Stomach (tissue), 9 donors: ENCODE results near the gene MAST2. TPM values are rescaled to one million over a fixed set of nuclear protein-coding genes. Genes with fewer than 3 reads are reported as not detected.

ENCODE experiments used
- DNase-seq, 2 donors: peaks; one replicate each; pipeline versions ENCODE4 v3.0.0 to v3.0.0-alpha.2; 2013 to 2019
- H3K27ac ChIP-seq, 5 donors: fragments of 200-600 bp in 4 of 5; sonication (generic) in 4 of 5; one replicate each; pipeline ENCODE4 v1.5.1; 2013 to 2019; ENCODE audit warnings: mild to moderate bottlenecking in 1 of 5, moderate library complexity in 1 of 5
- H3K27me3 ChIP-seq, 3 donors: fragments of 200-600 bp; sonication (generic); one replicate each; pipeline ENCODE4 v1.5.1; 2017 to 2019; ENCODE audit warnings: mixed run types in 1 of 3
- H3K36me3 ChIP-seq, 4 donors: fragments of 200-600 bp; sonication (generic); 1 replicate in 3 of 4; 2 replicates in 1 of 4; pipeline ENCODE4 v1.5.1; 2016 to 2019
- H3K4me1 ChIP-seq, 4 donors: fragments of 200-600 bp; sonication (generic); one replicate each; pipeline ENCODE4 v1.5.1; 2016 to 2019
- H3K4me3 ChIP-seq, 4 donors: fragments of 200-600 bp; sonication (generic) in 3 of 4; one replicate each; pipeline ENCODE4 v1.5.1; 2016 to 2019; ENCODE audit warnings: mild to moderate bottlenecking in 1 of 4
- H3K9me3 ChIP-seq, 4 donors: fragments of 200-600 bp; sonication (generic); one replicate each; pipeline ENCODE4 v1.5.1; 2016 to 2019
- EP300 ChIP-seq: sonication (generic); formaldehyde crosslinking; IDR thresholded peaks from one replicate; pipeline ENCODE4 v1.6.1; 2017; ENCODE audit warnings: antibody characterized with exemption
- POLR2A ChIP-seq, 4 donors: fragments of 450-650 bp; IDR thresholded peaks; one replicate each; pipeline ENCODE4 v1.6.1; 2016; ENCODE audit warnings: antibody characterized with exemption in 4 of 4, control low read depth in 2 of 4, mild to moderate bottlenecking in 1 of 4, moderate library complexity in 1 of 4
- POLR2AphosphoS5 ChIP-seq, 3 donors: sonication (generic); formaldehyde crosslinking; IDR thresholded peaks; one replicate each; pipeline ENCODE4 v1.6.1; 2016; ENCODE audit warnings: antibody characterized with exemption in 3 of 3
- WGBS, 5 donors: extraction: QIAGEN DNeasy Blood & Tissue Kit in 3 of 5; methylation state at CpG; one replicate each; pipeline versions ENCODE4 v1.1.5 to v1.1.7; 2013 to 2018; 5-methylcytosine and 5-hydroxymethylcytosine counted together
- intact Hi-C: fragments of 100-400 bp; cut with DNase I; formaldehyde crosslinking; loops from one replicate; pipeline ENCODE4 v1.15.1; 2023; ENCODE audit warnings: low total_unique reads
- polyA plus RNA-seq, 3 donors: library from polyadenylated mRNA; stranded (reverse); fragments of 200-250 nt; gene quantifications; one replicate each; pipeline ENCODE4 v1.2.3, GENCODE V29; 2013
- total RNA-seq, 5 donors: library from RNA; depleted of rRNA; stranded (reverse); fragments of >200 nt; gene quantifications; one replicate each; pipeline versions ENCODE4 v1.1.0 to v1.2.3, GENCODE V29; 2014 to 2016
- TF ChIP-seq, protein P1 (sequence below), 7 experiments: fragments of 450-650 bp in 4 of 7; fragments of 200-600 bp in 3 of 7; sonication (generic) in 3 of 7; IDR thresholded peaks; one replicate each; pipeline ENCODE4 v1.5.1; 2016 to 2019; ENCODE audit warnings: antibody characterized with exemption in 7 of 7, control low read depth in 2 of 7, mild to moderate bottlenecking in 1 of 7
- donor health status: healthy with polysubstance abuse.
- donor health status: Bipolar disorder and iron deficiency.
- donor health status: healthy.

Gene MAST2
- total and polyA plus RNA-seq, 8 donors, result 5.3 to 131 (median 34.8) TPM

DNA sequence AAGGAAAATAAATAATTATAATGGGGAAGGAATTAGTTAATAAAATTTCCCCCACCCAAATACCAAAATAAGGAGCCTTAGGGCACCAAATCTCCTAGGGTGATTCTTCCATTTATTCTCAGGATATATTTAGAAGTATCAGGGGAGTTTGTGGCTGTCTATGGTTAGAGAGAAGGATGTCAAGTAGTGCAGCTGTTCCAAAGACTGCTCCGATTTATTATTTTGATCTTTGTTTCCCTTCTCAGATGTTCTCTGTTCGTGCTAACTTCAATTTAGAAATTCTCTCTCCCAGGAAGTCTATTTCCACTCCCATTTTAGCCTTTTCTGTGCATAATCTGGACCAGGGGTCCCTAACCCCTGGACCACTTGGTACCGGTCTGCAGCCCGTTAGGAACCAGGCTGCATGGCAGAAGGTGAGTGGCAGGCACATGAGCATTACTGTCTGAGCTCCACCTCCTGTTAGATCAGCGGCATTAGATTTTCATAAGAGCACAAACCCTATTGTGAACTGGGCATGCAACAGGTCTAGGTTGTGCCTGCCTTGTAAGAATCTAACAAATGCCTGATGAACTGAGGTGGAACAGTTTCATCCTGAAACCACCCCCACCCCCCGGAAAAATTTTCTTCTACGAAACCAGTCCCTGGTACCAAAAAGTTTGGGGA is 9.3 kb upstream of the MAST2 start:
- intact Hi-C loops, result no loop called here
- no peak for DNase-seq
- Histone ChIP-seq H3K4me3 (no peak overlapping the region), H3K27ac (no peak overlapping the region), H3K4me1 (no peaks in the 10 kb centered on the region), H3K9me3 (no peaks in the 10 kb centered on the region), H3K36me3 (no peaks in the 10 kb centered on the region), H3K27me3 (no peaks in the 10 kb centered on the region)
- TF ChIP-seq, protein P1, sequence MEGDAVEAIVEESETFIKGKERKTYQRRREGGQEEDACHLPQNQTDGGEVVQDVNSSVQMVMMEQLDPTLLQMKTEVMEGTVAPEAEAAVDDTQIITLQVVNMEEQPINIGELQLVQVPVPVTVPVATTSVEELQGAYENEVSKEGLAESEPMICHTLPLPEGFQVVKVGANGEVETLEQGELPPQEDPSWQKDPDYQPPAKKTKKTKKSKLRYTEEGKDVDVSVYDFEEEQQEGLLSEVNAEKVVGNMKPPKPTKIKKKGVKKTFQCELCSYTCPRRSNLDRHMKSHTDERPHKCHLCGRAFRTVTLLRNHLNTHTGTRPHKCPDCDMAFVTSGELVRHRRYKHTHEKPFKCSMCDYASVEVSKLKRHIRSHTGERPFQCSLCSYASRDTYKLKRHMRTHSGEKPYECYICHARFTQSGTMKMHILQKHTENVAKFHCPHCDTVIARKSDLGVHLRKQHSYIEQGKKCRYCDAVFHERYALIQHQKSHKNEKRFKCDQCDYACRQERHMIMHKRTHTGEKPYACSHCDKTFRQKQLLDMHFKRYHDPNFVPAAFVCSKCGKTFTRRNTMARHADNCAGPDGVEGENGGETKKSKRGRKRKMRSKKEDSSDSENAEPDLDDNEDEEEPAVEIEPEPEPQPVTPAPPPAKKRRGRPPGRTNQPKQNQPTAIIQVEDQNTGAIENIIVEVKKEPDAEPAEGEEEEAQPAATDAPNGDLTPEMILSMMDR (IDR thresholded peaks at IDR 0.05), result no peak
- TF ChIP-seq EP300 (no peak), POLR2A (IDR thresholded peaks at IDR 0.05) (no peak), POLR2AphosphoS5 (IDR thresholded peaks at IDR 0.05) (no peak)
- 39 to 55% (median 53%) methylated on average over 7 of the region's 7 CpGs for WGBS, 5 donors

DNA sequence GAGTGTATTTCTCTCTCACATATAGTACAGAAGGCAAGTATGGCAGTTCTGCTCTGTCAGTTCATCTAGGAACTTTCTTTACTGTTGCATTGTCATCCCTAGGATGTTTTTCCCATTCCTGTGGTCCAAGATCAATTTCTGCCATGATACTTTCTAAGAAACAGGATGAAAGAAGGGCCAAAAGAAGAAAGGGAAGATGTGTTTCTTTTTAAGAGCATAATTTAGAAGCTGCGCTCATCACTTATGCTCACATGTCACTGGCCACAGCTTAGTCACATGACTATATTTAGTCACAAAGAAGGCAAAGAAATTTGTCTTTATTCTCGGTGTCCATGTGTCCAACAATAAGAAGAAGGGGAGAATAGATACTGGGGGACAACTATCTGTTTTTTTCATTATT is 7.0 kb upstream of the MAST2 start:
- H3K4me3 ChIP-seq, result no peak overlapping the region
- H3K27me3 ChIP-seq, result no peaks in the 10 kb centered on the region
- intact Hi-C loops, result no loop called here
- DNase-seq, result no peak
- no peak overlapping the region for H3K27ac ChIP-seq
- no peaks in the 10 kb centered on the region for H3K36me3 ChIP-seq
- no peaks in the 10 kb centered on the region for H3K4me1 ChIP-seq
- 63 to 95% (median 67%) methylated on average over 2 of the region's 2 CpGs for WGBS, 5 donors
- H3K9me3 ChIP-seq, result no peaks in the 10 kb centered on the region
- no peak for TF ChIP-seq POLR2A (IDR thresholded peaks at IDR 0.05)
- TF ChIP-seq POLR2AphosphoS5 (IDR thresholded peaks at IDR 0.05), result no peak
- no peak for TF ChIP-seq EP300
- TF ChIP-seq, protein P1 (IDR thresholded peaks at IDR 0.05), result no peak

DNA sequence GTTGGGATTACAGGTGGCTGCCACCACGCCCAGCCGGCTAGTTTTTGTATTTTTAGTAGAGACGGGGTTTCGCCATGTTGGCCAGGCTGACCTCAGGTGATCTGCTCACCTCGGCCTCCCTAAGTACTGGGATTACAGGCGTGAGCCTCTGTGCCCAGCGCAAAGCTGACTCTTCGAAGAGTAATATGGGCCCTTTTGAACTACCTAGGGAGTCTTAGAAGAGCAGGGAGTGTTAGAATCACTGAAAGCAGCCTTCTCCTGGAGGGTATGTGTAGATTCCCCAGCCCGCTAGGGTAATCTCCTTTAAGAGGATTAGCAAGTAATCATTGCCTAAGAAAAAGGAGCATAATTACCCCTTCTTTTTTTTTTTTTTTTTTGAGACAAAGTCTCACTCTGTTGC is 6.5 kb upstream of the MAST2 start:
- no peak overlapping the region for H3K27ac ChIP-seq
- no peaks in the 10 kb centered on the region for H3K36me3 ChIP-seq
- H3K27me3 ChIP-seq, result no peaks in the 10 kb centered on the region
- TF ChIP-seq POLR2AphosphoS5 (IDR thresholded peaks at IDR 0.05) (no peak), POLR2A (IDR thresholded peaks at IDR 0.05) (no peak), EP300 (no peak)
- TF ChIP-seq, protein P1 (IDR thresholded peaks at IDR 0.05), result no peak
- DNase-seq, result no peak
- H3K4me3 ChIP-seq, result no peak overlapping the region
- H3K9me3 ChIP-seq, result no peaks in the 10 kb centered on the region
- 83 to 92% (median 91%) methylated on average over 9 of the region's 9 CpGs for WGBS, 5 donors
- intact Hi-C loops, result no loop called here
- H3K4me1 ChIP-seq, result peaks cover 0 to 1% (median 0%) of the 10 kb centered on the region in 4 donors

DNA sequence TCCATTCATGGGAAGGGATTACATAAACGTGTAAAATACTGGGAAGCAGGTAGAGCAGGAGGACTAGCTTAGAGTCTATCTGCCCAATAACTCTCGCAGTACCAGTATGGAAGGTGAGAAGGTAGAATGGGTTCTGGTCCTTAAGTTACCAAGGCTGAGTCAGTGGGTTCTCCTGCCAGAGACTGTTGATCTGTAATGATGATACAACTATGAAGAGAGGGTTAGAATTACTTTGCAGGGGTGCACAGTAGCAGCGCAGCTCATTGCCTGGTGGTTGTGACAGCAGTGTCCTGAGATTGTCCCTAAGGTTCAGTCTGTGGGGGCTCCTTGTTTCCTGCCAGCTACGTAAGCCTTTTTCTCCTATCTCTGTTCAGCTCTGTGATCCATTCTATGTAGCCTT is 2.5 kb upstream of the MAST2 start:
- DNase-seq, result no peak
- no peaks in the 10 kb centered on the region for H3K36me3 ChIP-seq
- H3K4me1 ChIP-seq, result peaks cover 11 to 31% (median 25%) of the 10 kb centered on the region in 4 donors
- WGBS, 5 donors, result 84 to 92% (median 86%) methylated on average over 4 of the region's 4 CpGs
- no peaks in the 10 kb centered on the region for H3K9me3 ChIP-seq
- no peaks in the 10 kb centered on the region for H3K27me3 ChIP-seq
- no peak overlapping the region for H3K27ac ChIP-seq
- intact Hi-C loops, result no loop called here
- no peak overlapping the region for H3K4me3 ChIP-seq
- TF ChIP-seq POLR2A (IDR thresholded peaks at IDR 0.05), result no peak
- TF ChIP-seq, protein P1 (IDR thresholded peaks at IDR 0.05), result no peak
- no peak for TF ChIP-seq EP300
- no peak for TF ChIP-seq POLR2AphosphoS5 (IDR thresholded peaks at IDR 0.05)
